Heart right ventricle (tissue), 16 donors: Measurements from ENCODE around the gene ZNF618. TPM values are rescaled to one million over a fixed set of nuclear protein-coding genes. Genes with fewer than 3 reads are reported as not detected.

Experiments used
- ATAC-seq, 8 donors: fragments of 200-7000 bp; cut with Tn5 transposase; one replicate each; pipeline ENCODE4 v1.9.1; 2020; ENCODE audit warnings: mild to moderate bottlenecking in 8 of 8, moderate library complexity in 8 of 8, moderate number of reproducible peaks in 1 of 8
- DNase-seq, 2 donors: peaks; one replicate each; pipeline ENCODE4 v3.0.0-alpha.2; 2020
- H3K27ac ChIP-seq, 10 donors: fragments of 200-600 bp; sonication (generic) in 2 of 10; one replicate each; pipeline versions ENCODE4 v1.5.0 to v1.8.0; 2020 to 2022; ENCODE audit warnings: mild to moderate bottlenecking in 3 of 10
- H3K27me3 ChIP-seq, 7 donors: fragments of 200-600 bp; one replicate each; pipeline ENCODE4 v1.8.0; 2021 to 2022; ENCODE audit warnings: mild to moderate bottlenecking in 2 of 7
- H3K36me3 ChIP-seq, 9 donors: fragments of 200-600 bp; sonication (generic) in 1 of 9; one replicate each; pipeline versions ENCODE4 v1.5.0 to v1.8.0; 2020 to 2022; ENCODE audit warnings: mild to moderate bottlenecking in 2 of 9
- H3K4me1 ChIP-seq, 9 donors: fragments of 200-600 bp; sonication (generic) in 1 of 9; one replicate each; pipeline versions ENCODE4 v1.5.0 to v1.8.0; 2020 to 2022; ENCODE audit warnings: mild to moderate bottlenecking in 4 of 9
- H3K4me3 ChIP-seq, 10 donors: fragments of 200-600 bp; sonication (generic) in 2 of 10; one replicate each; pipeline versions ENCODE4 v1.5.0 to v1.8.0; 2020 to 2022; ENCODE audit warnings: mild to moderate bottlenecking in 7 of 10, moderate library complexity in 2 of 10
- H3K9me3 ChIP-seq, 11 donors: fragments of 200-600 bp in 10 of 11; sonication (generic) in 2 of 11; one replicate each; pipeline versions ENCODE4 v1.5.0 to v1.8.0; 2013 to 2022; ENCODE audit warnings: mild to moderate bottlenecking in 2 of 11, control low read depth in 1 of 11, moderate library complexity in 1 of 11
- CTCF ChIP-seq, 9 donors: fragments of 200-600 bp; sonication (generic) in 2 of 9; IDR thresholded peaks; one replicate each; pipeline versions ENCODE4 v1.5.0 to v1.8.0; 2021 to 2022; ENCODE audit warnings: antibody characterized with exemption in 9 of 9, mild to moderate bottlenecking in 5 of 9, moderate library complexity in 1 of 9
- WGBS, 2 donors: extraction: QIAGEN DNeasy Blood & Tissue Kit; methylation state at CpG; one replicate each; pipeline ENCODE4 v1.1.7; 2013; ENCODE audit warnings: inconsistent platforms in 1 of 2; 5-methylcytosine and 5-hydroxymethylcytosine counted together
- intact Hi-C, 10 donors: fragments of 100-400 bp; cut with DNase I; formaldehyde crosslinking; loops; one replicate each; pipeline versions ENCODE4 v1.11.1 to v1.14.2; 2022
- polyA plus RNA-seq, 2 donors: library from polyadenylated mRNA; stranded (reverse); fragments of 200-250 nt; gene quantifications; one replicate each; pipeline ENCODE4 v1.2.3, GENCODE V29; 2013
- total RNA-seq, 10 donors: library from RNA; stranded (reverse); fragmentation: NEBNext Ultra II Directional in 3 of 10; extraction: Animal tissue kit (Norgen Biotek cat#: 25700) in 3 of 10; gene quantifications; one replicate each; pipeline versions ENCODE4 v1.2.1 to v1.2.4, GENCODE V29; 2021 to 2023
- donor health status: Arrhythmogenic right ventricular cardiomyopathy.
- donor health status: ischemic (EF 13 %, LVEDD 7.1; RV severe dilation, severe dysfunction).
- donor health status: healthy with polysubstance abuse.
- donor health status: DM: no; HTN: yes; CAD: no.
- donor health status: DM: no; HTN: no; CAD: no.
- donor health status: ischemic (EF 25% LVEDD 6.9; RV normal size, moderate dysfunction).
- donor health status: ischemic (EF 25% LVEDD 5.7; RV mildly dilated, moderate dysfunction).
- donor health status: healthy.
- donor health status: DM: yes; HTN: yes; CAD: no.
- donor health status: Ischemic cardiomyopathy.
- donor health status: ischemic (EF 35%, LVEDD 5.7; RV mildly dilated, moderate dysfunction).
- donor health status: nonischemic (EF 11% LVEDD 7.7; RV severe dilation, severe dysfunction).
- donor health status: DM: yes; HTN: yes; CAD: no.
- donor health status: PGD.
- donor health status: ischemic (EF 29% LVEDD 5.4; RV normal size, mild dysfunction).
- donor health status: nonischemic (EF 23%, LVEDD 6.1; RV moderate dilation, normal function).

Gene ZNF618
- total and polyA plus RNA-seq, 12 donors = 0.59 to 2.5 (median 1.6) TPM

- WGBS, 2 donors = 85 to 88% methylated on average over 2 of the region's 2 CpGs
- no peak for DNase-seq
Observed at GRCh38 chr9:113863345-113863744, 12.8 kb upstream of the ZNF618 start.

DNA sequence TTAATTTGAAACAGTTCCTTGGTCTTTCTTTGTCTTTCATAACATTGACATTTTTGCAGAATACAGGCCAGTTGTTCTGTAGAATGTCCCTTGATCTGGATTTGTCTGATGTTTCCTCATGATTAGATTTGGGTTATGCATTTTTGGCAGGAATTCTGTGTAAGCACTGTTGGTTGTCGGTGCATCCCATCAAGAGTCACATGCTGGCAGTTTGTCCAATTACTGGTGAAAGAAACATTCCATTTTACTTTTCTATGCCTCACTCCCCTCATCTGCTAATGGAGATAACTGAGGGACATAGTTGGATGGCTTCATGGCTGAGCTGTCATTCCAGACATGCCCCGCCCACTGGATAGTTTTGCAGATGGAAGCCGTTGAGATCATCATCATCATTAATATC is 7.6 kb upstream of the ZNF618 start:
- H3K4me1 ChIP-seq = no peaks in the 10 kb centered on the region
- intact Hi-C loops = no loop called here
- WGBS, 2 donors = 66 to 69% methylated on average over 3 of the region's 3 CpGs
- H3K27me3 ChIP-seq = no peaks in the 10 kb centered on the region
- H3K4me3 ChIP-seq = no peak overlapping the region
- no peaks in the 10 kb centered on the region for H3K9me3 ChIP-seq
- TF ChIP-seq CTCF (IDR thresholded peaks at IDR 0.05) = no peak
- H3K36me3 ChIP-seq = no peaks in the 10 kb centered on the region
- no peak for DNase-seq
- no peak overlapping the region for H3K27ac ChIP-seq
- no peak for ATAC-seq

More at GRCh38 chr9:113863345-113863744, 12.8 kb upstream of the ZNF618 start:
- no peaks in the 10 kb centered on the region for H3K4me1 ChIP-seq
- H3K4me3 ChIP-seq = no peak overlapping the region
- H3K36me3 ChIP-seq = no peaks in the 10 kb centered on the region
- no peaks in the 10 kb centered on the region for H3K9me3 ChIP-seq
- ATAC-seq = no peak
- no peak overlapping the region for H3K27ac ChIP-seq
- TF ChIP-seq CTCF (IDR thresholded peaks at IDR 0.05) = no peak
- H3K27me3 ChIP-seq = peaks cover 0 to 24% (median 0%) of the 10 kb centered on the region in 7 donors
- intact Hi-C loops = no loop called here

- H3K4me1 ChIP-seq = peaks cover 0 to 11% (median 8%) of the 10 kb centered on the region in 9 donors
- no peaks in the 10 kb centered on the region for H3K36me3 ChIP-seq
- ATAC-seq = no peak
- WGBS, 2 donors = 82 to 86% methylated on average over 10 of the region's 10 CpGs
- H3K9me3 ChIP-seq = no peaks in the 10 kb centered on the region
- intact Hi-C loops = loop anchor here in 4 of 10 donors (10.0 kb wide), 3 partner anchors 58 to 122 kb away; no protein-coding TSS in a partner anchor
- DNase-seq = no peak
- H3K27me3 ChIP-seq = peaks cover 0 to 12% (median 0%) of the 10 kb centered on the region in 7 donors
- no peak overlapping the region for H3K4me3 ChIP-seq
- TF ChIP-seq CTCF (IDR thresholded peaks at IDR 0.05) = no peak
- H3K27ac ChIP-seq = no peak overlapping the region
Observed at GRCh38 chr9:113872485-113873143, 3.5 kb upstream of the ZNF618 start.

DNA sequence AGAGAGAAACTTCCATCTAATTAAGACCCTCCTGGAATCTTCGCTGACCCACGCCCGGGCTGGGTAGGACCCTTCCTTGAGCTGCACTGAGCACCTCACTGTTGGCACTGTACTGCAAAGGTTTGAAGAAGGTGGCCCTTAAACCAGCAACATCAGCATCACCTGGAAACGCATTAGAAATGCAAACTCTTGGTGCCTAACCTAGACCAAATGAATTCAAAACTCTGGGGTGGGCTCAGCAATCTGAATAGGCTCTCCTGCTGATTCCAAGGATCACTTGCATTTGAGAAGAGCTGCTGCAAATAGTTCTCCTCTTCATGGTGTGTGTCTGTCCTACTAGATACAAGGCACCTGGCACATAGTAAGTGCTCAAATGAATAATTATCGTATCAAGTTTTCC is 2.7 kb upstream of the ZNF618 start:
- no peak overlapping the region for H3K27ac ChIP-seq
- DNase-seq (no peak), ATAC-seq (no peak)
- H3K27me3 ChIP-seq = peaks cover 0 to 12% (median 0%) of the 10 kb centered on the region in 7 donors
- 91 to 94% methylated on average over 5 of the region's 5 CpGs for WGBS, 2 donors
- peaks cover 0 to 16% (median 11%) of the 10 kb centered on the region in 9 donors for H3K4me1 ChIP-seq
- no peak for TF ChIP-seq CTCF (IDR thresholded peaks at IDR 0.05)
- intact Hi-C loops = loop anchor here in 4 of 10 donors (10.0 kb wide), 3 partner anchors 59 to 121 kb away; no protein-coding TSS in a partner anchor
- H3K4me3 ChIP-seq = no peak overlapping the region
- no peaks in the 10 kb centered on the region for H3K36me3 ChIP-seq
- H3K9me3 ChIP-seq = no peaks in the 10 kb centered on the region
